Measurements from ENCODE around the gene ARL14EPL.

- no peak for TF ChIP-seq ZNF565 (CRISPR knock-in tag; conservative IDR thresholded peaks at IDR 0.05; ENCODE audit: low read depth)
- no peak for TF ChIP-seq ZNF70 (CRISPR knock-in tag; IDR thresholded peaks at IDR 0.05)
- no peak for TF ChIP-seq BACH2 (CRISPR knock-in tag; IDR thresholded peaks at IDR 0.05; ENCODE audit: borderline replicate concordance)
- no peak for TF ChIP-seq RARB (CRISPR knock-in tag; IDR thresholded peaks at IDR 0.05)
- no peak for TF ChIP-seq ISL1 (CRISPR knock-in tag; IDR thresholded peaks at IDR 0.05)
These were observed 30.0 kb upstream of the ARL14EPL start for GRCh38 chr5:116002116-116002906.
